ENCODE data around the gene DNAJC25.
A peak's percentile ranks its signal among the peaks of the same experiment; 100 is the strongest.
"Not testable (repeated sequence)": the region's sequence is repeated elsewhere in the genome, so short reads cannot be mapped to it uniquely, and the experiment has no call there.

Gene DNAJC25

DNA sequence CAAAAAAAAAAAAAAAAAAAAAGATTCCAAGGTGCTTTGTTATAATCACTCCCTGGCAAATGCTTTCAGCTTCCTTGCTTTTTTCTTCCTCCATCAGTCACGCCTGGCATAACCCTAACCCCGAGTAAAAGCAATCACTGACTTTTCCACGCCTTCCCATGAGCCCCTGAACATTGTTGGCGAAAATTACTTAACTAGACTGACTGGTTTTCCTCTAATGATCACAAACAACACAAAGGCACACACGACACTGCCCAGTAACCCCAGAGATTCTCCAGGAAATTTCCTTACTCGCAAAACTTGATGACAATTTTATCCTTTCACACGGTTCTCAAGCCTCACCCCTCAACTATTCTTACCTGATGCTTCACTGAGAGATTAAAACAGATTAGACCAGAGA, 20.3 kb upstream of the DNAJC25 start:
- Histone ChIP-seq H3K4me1 (ENCODE audit: insufficient read depth, low read length) (no peaks in the 10 kb centered on the region), H3K9ac (ENCODE audit: low read depth, low read length) (no peak overlapping the region)

DNA sequence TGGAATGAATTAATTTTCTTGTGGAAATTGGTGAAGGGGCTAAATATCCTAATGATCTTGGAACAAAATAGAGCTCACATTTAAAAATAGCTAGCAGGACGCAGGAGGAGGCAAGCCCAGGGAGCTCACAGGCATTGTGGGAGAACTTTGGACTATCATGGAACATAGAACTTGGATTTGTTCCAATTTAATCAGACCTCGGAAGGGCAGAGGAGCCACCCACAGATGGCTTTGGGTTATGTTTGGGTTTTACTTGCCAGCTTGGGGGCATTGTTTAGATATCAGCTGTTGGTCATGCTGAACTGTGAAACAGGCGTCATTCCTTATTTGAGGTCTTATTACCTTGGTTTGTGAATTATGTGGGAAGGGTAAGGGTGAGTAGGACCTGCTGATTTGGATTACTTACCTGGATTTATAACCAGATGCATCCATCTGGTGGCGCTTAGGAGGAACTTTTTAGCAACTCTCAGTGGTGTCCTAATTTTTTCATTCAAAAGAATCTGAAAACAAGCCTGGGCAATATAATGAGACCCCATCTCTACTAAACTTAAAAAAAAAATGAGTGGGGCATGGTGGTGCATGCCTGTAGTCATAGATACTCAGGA, 17.6 kb upstream of the DNAJC25 start:
- H3K4me1 ChIP-seq (ENCODE audit: insufficient read depth, low read length), result no peaks in the 10 kb centered on the region
- no peaks in the 10 kb centered on the region for H3K36me3 ChIP-seq (ENCODE audit: insufficient read depth, low read length)
- no peaks in the 10 kb centered on the region for H3K9me3 ChIP-seq (ENCODE audit: control insufficient read depth, insufficient read depth, low read length)
- H3K9ac ChIP-seq (ENCODE audit: low read depth, low read length), result no peak overlapping the region

More for the DNA sequence above, 20.3 kb upstream of the DNAJC25 start:
- Histone ChIP-seq H3K36me3 (ENCODE audit: insufficient read depth, low read length) (no peaks in the 10 kb centered on the region), H3K9me3 (ENCODE audit: control insufficient read depth, insufficient read depth, low read length) (no peaks in the 10 kb centered on the region)

GRCh38 chr9:111615928-111616327, 15.2 kb upstream of the DNAJC25 start:
- H3K9ac ChIP-seq (ENCODE audit: low read depth, low read length), result no peak overlapping the region
- no peaks in the 10 kb centered on the region for H3K4me1 ChIP-seq (ENCODE audit: insufficient read depth, low read length)
- H3K36me3 ChIP-seq (ENCODE audit: insufficient read depth, low read length), result no peaks in the 10 kb centered on the region
- no peaks in the 10 kb centered on the region; the same call in 1 of the 2 replicates for H3K9me3 ChIP-seq (ENCODE audit: control insufficient read depth, insufficient read depth, low read length)

DNA sequence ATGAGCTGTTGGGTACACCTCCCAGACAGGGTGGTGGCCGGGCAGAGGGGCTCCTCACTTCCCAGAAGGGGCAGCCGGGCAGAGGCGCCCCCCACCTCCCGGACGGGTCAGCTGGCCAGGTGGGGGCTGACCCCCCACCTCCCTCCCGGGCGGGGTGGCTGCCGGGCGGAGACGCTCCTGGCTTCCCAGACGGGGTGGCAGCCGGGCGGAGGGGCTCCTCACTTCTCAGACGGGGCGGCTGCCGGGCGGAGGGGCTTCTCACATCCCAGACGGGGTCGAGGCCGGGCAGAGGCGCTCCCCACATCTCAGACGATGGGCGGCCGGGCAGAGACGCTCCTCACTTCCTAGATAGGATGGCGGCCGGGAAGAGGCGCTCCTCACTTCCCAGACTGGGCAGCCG, 13.8 kb upstream of the DNAJC25 start:
- not testable (repeated sequence) for H3K9me3 ChIP-seq (ENCODE audit: control insufficient read depth, insufficient read depth, low read length); H3K4me1 ChIP-seq (ENCODE audit: insufficient read depth, low read length); H3K9ac ChIP-seq (ENCODE audit: low read depth, low read length); H3K36me3 ChIP-seq (ENCODE audit: insufficient read depth, low read length)

DNA sequence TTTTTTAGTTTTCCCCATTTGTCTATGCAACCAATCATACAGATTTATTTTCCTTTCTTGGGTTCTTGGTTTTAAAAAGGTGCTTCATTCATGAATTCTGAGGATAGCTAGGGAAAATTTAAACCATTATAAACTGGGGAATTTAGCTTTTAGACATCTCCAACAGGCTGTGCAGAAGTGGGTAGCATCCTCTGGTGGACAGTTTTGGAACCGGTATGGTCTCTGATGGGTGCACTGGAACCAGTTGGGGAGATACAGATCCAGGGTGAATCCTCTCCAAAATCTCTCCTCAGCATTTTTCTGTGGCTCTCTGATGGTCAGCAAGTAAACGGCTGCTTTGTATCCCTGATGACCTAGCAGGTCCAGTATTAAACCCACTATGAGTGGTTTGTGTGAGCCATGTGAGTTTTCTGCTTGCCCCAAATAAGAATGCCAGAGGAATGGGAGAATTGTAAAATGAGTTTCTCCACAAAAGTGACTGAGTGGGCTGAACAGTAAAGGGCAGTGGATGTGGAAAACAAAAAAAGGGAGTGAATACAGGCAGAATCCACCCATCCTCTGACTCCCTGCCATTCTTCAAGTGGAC, 9.1 kb upstream of the DNAJC25 start:
- Histone ChIP-seq H3K36me3 (ENCODE audit: insufficient read depth, low read length) (no peaks in the 10 kb centered on the region), H3K9me3 (ENCODE audit: control insufficient read depth, insufficient read depth, low read length) (no peaks in the 10 kb centered on the region; the same call in 1 of the 2 replicates), H3K4me1 (ENCODE audit: insufficient read depth, low read length) (no peaks in the 10 kb centered on the region), H3K9ac (ENCODE audit: low read depth, low read length) (no peak overlapping the region)

DNA sequence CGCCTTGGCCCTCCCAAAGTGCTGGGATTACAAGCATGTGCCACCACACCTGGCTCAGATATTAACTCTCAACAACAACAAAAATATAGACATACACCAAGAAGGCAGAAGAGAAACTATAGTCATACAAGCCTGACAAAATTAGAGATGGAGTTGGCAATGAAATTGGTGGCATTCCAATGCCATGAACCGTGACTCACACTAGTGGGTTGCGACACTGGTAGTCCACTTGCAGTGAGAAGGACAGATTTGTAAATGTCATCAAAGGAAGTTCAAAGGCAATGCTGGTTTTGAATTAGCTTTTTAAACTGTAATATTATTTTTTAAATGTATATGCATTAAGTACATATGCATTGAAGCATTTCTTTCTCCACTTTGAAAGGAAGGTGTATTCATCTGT, 8.5 kb upstream of the DNAJC25 start:
- H3K4me1 ChIP-seq (ENCODE audit: insufficient read depth, low read length), result peaks cover 3% of the 10 kb centered on the region; the same call in 1 of the 2 replicates
- H3K9ac ChIP-seq (ENCODE audit: low read depth, low read length), result no peak overlapping the region
- no peaks in the 10 kb centered on the region for H3K36me3 ChIP-seq (ENCODE audit: insufficient read depth, low read length)
- H3K9me3 ChIP-seq (ENCODE audit: control insufficient read depth, insufficient read depth, low read length), result no peaks in the 10 kb centered on the region; the same call in 1 of the 2 replicates

DNA sequence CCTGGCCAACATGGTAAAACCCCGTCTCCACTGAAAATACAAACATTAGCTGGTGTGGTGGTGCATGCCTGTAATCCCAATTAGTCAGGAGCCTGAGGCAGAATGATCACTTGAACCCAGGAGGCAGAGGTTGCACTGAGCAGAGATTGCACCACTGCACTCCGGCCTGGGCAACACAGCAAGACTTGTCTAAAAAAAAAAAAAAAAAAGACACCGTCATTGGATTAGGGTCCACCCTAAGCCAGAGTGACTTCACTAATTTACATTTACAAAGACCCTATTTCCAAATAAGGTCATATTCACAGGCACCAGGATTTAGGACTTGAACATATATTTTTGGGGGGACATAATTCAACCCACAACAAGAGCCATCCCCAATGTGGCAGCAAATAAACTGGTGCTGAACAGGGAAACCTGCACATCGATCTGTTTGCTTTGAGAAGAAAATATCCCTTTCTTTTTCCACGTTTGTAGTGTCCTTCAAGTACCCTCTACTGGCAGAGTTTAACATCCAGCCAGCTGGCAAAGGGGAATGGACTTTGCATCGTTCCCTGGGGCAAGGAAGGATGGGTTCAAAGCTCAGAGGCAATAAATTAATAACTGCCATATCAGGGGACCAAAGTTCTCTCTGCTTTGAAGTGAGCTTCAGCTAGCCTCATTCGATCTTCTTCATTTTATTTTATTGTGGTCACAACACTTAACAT, 3.7 kb upstream of the DNAJC25 start:
- peaks cover 9% of the 10 kb centered on the region for H3K4me1 ChIP-seq (ENCODE audit: insufficient read depth, low read length)
- no peaks in the 10 kb centered on the region for H3K9me3 ChIP-seq (ENCODE audit: control insufficient read depth, insufficient read depth, low read length)
- no peak overlapping the region for H3K9ac ChIP-seq (ENCODE audit: low read depth, low read length)
- no peaks in the 10 kb centered on the region for H3K36me3 ChIP-seq (ENCODE audit: insufficient read depth, low read length)

GRCh38 chr9:111628411-111628810, 2.7 kb upstream of the DNAJC25 start:
- no peaks in the 10 kb centered on the region for H3K36me3 ChIP-seq (ENCODE audit: insufficient read depth, low read length)
- H3K9ac ChIP-seq (ENCODE audit: low read depth, low read length), result no peak overlapping the region
- H3K9me3 ChIP-seq (ENCODE audit: control insufficient read depth, insufficient read depth, low read length), result no peaks in the 10 kb centered on the region
- peaks cover 14% of the 10 kb centered on the region for H3K4me1 ChIP-seq (ENCODE audit: insufficient read depth, low read length)

- Histone ChIP-seq H3K36me3 (ENCODE audit: insufficient read depth, low read length) (no peaks in the 10 kb centered on the region), H3K9me3 (ENCODE audit: control insufficient read depth, insufficient read depth, low read length) (no peaks in the 10 kb centered on the region), H3K4me1 (ENCODE audit: insufficient read depth, low read length) (peaks cover 14% of the 10 kb centered on the region), H3K9ac (ENCODE audit: low read depth, low read length) (peak overlapping the region; percentile 83)
Observed at GRCh38 chr9:111630182-111630963, 761 bp upstream of the DNAJC25 start.

GRCh38 chr9:111630964-111631213, 245 bp upstream of the DNAJC25 start:
- peak overlapping the region; percentile 83 for H3K9ac ChIP-seq (ENCODE audit: low read depth, low read length)
- no peaks in the 10 kb centered on the region for H3K9me3 ChIP-seq (ENCODE audit: control insufficient read depth, insufficient read depth, low read length)
- peaks cover 14% of the 10 kb centered on the region for H3K4me1 ChIP-seq (ENCODE audit: insufficient read depth, low read length)
- no peaks in the 10 kb centered on the region for H3K36me3 ChIP-seq (ENCODE audit: insufficient read depth, low read length)

- Histone ChIP-seq H3K36me3 (ENCODE audit: insufficient read depth, low read length) (no peaks in the 10 kb centered on the region), H3K4me1 (ENCODE audit: insufficient read depth, low read length) (peaks cover 14% of the 10 kb centered on the region), H3K9me3 (ENCODE audit: control insufficient read depth, insufficient read depth, low read length) (no peaks in the 10 kb centered on the region), H3K9ac (ENCODE audit: low read depth, low read length) (peak overlapping the region; percentile 83)
Observed at GRCh38 chr9:111632060-111632459, 926 bp downstream of the DNAJC25 start.

GRCh38 chr9:111632695-111633388, 1.7 kb downstream of the DNAJC25 start:
- no peaks in the 10 kb centered on the region for H3K9me3 ChIP-seq (ENCODE audit: control insufficient read depth, insufficient read depth, low read length)
- H3K4me1 ChIP-seq (ENCODE audit: insufficient read depth, low read length), result peaks cover 10% of the 10 kb centered on the region
- peak overlapping the region; percentile 83; the same call in 1 of the 2 replicates for H3K9ac ChIP-seq (ENCODE audit: low read depth, low read length)
- H3K36me3 ChIP-seq (ENCODE audit: insufficient read depth, low read length), result no peaks in the 10 kb centered on the region

DNA sequence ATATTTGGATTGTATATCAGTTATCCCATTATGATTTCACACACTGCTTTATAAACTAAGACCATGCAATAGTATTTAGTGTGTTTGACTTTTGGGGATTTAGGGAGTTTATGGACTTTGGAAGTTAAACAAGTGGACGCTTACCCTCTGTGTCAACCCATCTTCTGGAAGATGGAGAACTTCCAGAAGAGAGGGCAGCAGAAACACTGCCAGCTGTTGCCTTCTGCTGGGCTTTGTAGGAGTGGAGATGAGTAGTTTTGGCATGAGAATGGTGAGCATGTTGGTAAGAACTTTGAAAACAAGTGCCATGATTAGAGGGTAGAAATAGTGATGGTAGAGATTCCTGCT, 2.2 kb downstream of the DNAJC25 start:
- Histone ChIP-seq H3K4me1 (ENCODE audit: insufficient read depth, low read length) (peaks cover 10% of the 10 kb centered on the region), H3K9me3 (ENCODE audit: control insufficient read depth, insufficient read depth, low read length) (no peaks in the 10 kb centered on the region), H3K9ac (ENCODE audit: low read depth, low read length) (no peak overlapping the region), H3K36me3 (ENCODE audit: insufficient read depth, low read length) (no peaks in the 10 kb centered on the region)

DNA sequence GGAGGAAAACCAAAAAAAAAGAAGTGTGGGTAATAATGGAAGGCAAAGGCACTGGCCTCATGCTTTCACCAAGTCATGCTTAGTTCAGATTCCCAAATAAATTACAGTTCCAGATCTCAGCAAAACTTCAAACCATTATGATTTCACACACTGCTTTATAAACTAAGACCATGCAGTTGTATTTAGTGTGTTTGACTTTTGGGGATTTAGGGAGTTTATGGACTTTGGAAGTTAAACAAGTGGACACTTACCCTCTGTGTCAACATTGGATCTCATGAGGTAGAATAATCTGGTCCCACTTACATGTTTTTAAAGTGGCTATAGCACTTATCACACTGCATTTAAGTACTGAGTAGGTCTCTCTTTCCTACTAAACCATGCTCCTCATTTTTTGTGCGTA, 3.7 kb downstream of the DNAJC25 start:
- Histone ChIP-seq H3K9ac (ENCODE audit: low read depth, low read length) (no peak overlapping the region), H3K4me1 (ENCODE audit: insufficient read depth, low read length) (peaks cover 10% of the 10 kb centered on the region), H3K36me3 (ENCODE audit: insufficient read depth, low read length) (no peaks in the 10 kb centered on the region), H3K9me3 (ENCODE audit: control insufficient read depth, insufficient read depth, low read length) (peaks cover 11% of the 10 kb centered on the region)

All from ES-I3 (cell line).